Gastroesophageal sphincter (tissue), 2 donors: ENCODE measurements around the gene WDSUB1.

Experiments used
- POLR2A ChIP-seq, 2 donors: fragments of 450-650 bp; IDR thresholded peaks; one replicate each; pipeline ENCODE4 v1.6.1; 2017; ENCODE audit warnings: antibody characterized with exemption in 2 of 2, mild to moderate bottlenecking in 2 of 2, moderate library complexity in 1 of 2
- POLR2AphosphoS5 ChIP-seq: sonication (generic); formaldehyde crosslinking; IDR thresholded peaks from one replicate; pipeline ENCODE4 v1.6.1; 2017; ENCODE audit warnings: antibody characterized with exemption

DNA sequence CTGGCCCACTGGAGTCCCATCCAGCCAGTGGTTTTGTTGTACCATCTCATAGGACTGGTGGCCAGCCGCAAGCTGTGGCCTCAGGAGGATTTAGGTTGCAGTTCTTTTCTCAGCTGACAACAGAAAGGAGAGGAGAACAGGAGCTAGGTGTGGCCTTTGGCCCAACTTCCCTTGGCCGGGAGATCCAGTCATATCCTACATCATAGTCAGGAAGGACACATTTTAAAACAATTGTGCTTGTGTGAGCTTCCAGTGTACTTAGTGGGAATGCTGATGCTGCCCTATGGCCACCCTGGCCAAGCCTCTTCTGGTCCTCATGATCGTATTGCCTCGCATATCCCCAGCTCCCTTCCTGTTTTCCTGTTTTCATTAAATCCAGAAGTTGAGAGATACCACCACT, 98.1 kb downstream of the WDSUB1 start:
- TF ChIP-seq POLR2AphosphoS5 (no peak), POLR2A (IDR thresholded peaks at IDR 0.05) (no peak)
